ENCODE data around the gene TPPP.
"Not testable (repeated sequence)": the region's sequence is repeated elsewhere in the genome, so short reads cannot be mapped to it uniquely, and the experiment has no call there.

Gene TPPP

GRCh38 chr5:693271-694041 is at the start of gene TPPP:
Gene TPPP (minus strand): TSS chr5:693352. CDS start chr5:678060, 15,292 bp downstream.
- H3K4me3 ChIP-seq (ENCODE audit: low read length), result peak within 1 kb of the TSS; percentile 50
- peak; percentile 78 for DNase-seq (ENCODE audit: low read depth)

GRCh38 chr5:742276-742675 is 49.1 kb upstream of the TPPP start:
- DNase-seq (ENCODE audit: low read depth); H3K4me3 ChIP-seq (ENCODE audit: low read length): not testable (repeated sequence)

- not testable (repeated sequence) for H3K4me3 ChIP-seq (ENCODE audit: low read length); DNase-seq (ENCODE audit: low read depth)
Measured at GRCh38 chr5:734145-734544, 41.0 kb upstream of the TPPP start.

- not testable (repeated sequence) for DNase-seq (ENCODE audit: low read depth)
Measured at GRCh38 chr5:732754-733454, 39.8 kb upstream of the TPPP start.

GRCh38 chr5:729225-729624 is 36.1 kb upstream of the TPPP start:
- not testable (repeated sequence) for DNase-seq (ENCODE audit: low read depth); H3K4me3 ChIP-seq (ENCODE audit: low read length)

More at GRCh38 chr5:732754-733454, 39.8 kb upstream of the TPPP start:
- H3K4me3 ChIP-seq (ENCODE audit: low read length), result not testable (repeated sequence)

- peak; percentile 14 for TF ChIP-seq CTCF (IDR thresholded peaks at IDR 0.05; ENCODE audit: insufficient read depth, low read depth, low read length, missing control alignments)
- DNase-seq (ENCODE audit: low read depth), result peak; percentile 12
- not testable (repeated sequence) for H3K4me3 ChIP-seq (ENCODE audit: low read length)
Measured at GRCh38 chr5:727087-727486, 33.9 kb upstream of the TPPP start.

- H3K4me3 ChIP-seq (ENCODE audit: low read length); DNase-seq (ENCODE audit: low read depth): not testable (repeated sequence)
Measured at GRCh38 chr5:723865-724264, 30.7 kb upstream of the TPPP start.

- not testable (repeated sequence) for DNase-seq (ENCODE audit: low read depth); H3K4me3 ChIP-seq (ENCODE audit: low read length)
Measured at GRCh38 chr5:723309-723708, 30.2 kb upstream of the TPPP start.

- not testable (repeated sequence) for H3K4me3 ChIP-seq (ENCODE audit: low read length); DNase-seq (ENCODE audit: low read depth)
Measured at GRCh38 chr5:719379-719778, 26.2 kb upstream of the TPPP start.

- no peak for TF ChIP-seq CTCF (IDR thresholded peaks at IDR 0.05; ENCODE audit: insufficient read depth, low read depth, low read length, missing control alignments)
- no peak for DNase-seq (ENCODE audit: low read depth)
- H3K4me3 ChIP-seq (ENCODE audit: low read length), result no peak overlapping the region
Measured at GRCh38 chr5:717143-717542, 24.0 kb upstream of the TPPP start.

GRCh38 chr5:716740-717139 is 23.6 kb upstream of the TPPP start:
- H3K4me3 ChIP-seq (ENCODE audit: low read length), result not testable (repeated sequence)
- peak; percentile 27 for DNase-seq (ENCODE audit: low read depth)

GRCh38 chr5:715636-716035 is 22.5 kb upstream of the TPPP start:
- DNase-seq (ENCODE audit: low read depth); H3K4me3 ChIP-seq (ENCODE audit: low read length): not testable (repeated sequence)

- H3K4me3 ChIP-seq (ENCODE audit: low read length); DNase-seq (ENCODE audit: low read depth): not testable (repeated sequence)
Measured at GRCh38 chr5:714215-715118, 21.3 kb upstream of the TPPP start.

GRCh38 chr5:713686-714085 is 20.5 kb upstream of the TPPP start:
- DNase-seq (ENCODE audit: low read depth); H3K4me3 ChIP-seq (ENCODE audit: low read length): not testable (repeated sequence)

GRCh38 chr5:708848-709517 is 15.8 kb upstream of the TPPP start:
- not testable (repeated sequence) for DNase-seq (ENCODE audit: low read depth); H3K4me3 ChIP-seq (ENCODE audit: low read length)

- DNase-seq (ENCODE audit: low read depth); H3K4me3 ChIP-seq (ENCODE audit: low read length): not testable (repeated sequence)
Measured at GRCh38 chr5:708374-708773, 15.2 kb upstream of the TPPP start.

Measured in epithelial cell of esophagus (primary cell).